ENCODE measurements around the gene POMGNT2. TPM values are rescaled to one million over a fixed set of nuclear protein-coding genes. Genes with fewer than 3 reads are reported as not detected.

Gene POMGNT2
- total RNA-seq, 2 donors from 2014 or later: 28.0 to 33.1 TPM

DNA sequence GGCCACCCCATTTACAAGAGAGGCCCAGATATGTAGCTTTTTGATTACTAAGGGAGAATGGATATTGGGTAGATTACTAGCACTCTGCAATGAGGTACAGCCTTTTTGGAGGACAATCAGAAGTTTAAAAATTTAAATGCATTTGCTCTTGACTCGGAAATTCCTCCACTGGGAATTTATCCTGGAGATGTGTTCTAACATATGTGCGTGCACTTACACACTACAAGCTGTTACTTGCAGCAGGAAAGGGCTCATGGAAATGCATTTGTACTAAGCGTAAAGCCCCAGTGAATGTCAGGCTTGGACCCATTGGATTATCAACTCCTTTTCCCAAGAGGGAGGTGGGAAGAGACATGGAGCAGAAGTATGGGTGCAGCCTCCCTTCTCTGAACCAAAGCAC, 7.8 kb upstream of the POMGNT2 start:
- Histone ChIP-seq H3K4me1 (no peaks in the 10 kb centered on the region), H3K27me3 (no peaks in the 10 kb centered on the region), H3K9me3 (no peaks in the 10 kb centered on the region), H3K36me3 (no peaks in the 10 kb centered on the region), H3K27ac (no peak overlapping the region), H3K4me3 (no peak overlapping the region)
- no peak for DNase-seq (ENCODE audit: low spot score)
- TF ChIP-seq, protein P1, sequence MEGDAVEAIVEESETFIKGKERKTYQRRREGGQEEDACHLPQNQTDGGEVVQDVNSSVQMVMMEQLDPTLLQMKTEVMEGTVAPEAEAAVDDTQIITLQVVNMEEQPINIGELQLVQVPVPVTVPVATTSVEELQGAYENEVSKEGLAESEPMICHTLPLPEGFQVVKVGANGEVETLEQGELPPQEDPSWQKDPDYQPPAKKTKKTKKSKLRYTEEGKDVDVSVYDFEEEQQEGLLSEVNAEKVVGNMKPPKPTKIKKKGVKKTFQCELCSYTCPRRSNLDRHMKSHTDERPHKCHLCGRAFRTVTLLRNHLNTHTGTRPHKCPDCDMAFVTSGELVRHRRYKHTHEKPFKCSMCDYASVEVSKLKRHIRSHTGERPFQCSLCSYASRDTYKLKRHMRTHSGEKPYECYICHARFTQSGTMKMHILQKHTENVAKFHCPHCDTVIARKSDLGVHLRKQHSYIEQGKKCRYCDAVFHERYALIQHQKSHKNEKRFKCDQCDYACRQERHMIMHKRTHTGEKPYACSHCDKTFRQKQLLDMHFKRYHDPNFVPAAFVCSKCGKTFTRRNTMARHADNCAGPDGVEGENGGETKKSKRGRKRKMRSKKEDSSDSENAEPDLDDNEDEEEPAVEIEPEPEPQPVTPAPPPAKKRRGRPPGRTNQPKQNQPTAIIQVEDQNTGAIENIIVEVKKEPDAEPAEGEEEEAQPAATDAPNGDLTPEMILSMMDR (IDR thresholded peaks at IDR 0.05): no peak

DNA sequence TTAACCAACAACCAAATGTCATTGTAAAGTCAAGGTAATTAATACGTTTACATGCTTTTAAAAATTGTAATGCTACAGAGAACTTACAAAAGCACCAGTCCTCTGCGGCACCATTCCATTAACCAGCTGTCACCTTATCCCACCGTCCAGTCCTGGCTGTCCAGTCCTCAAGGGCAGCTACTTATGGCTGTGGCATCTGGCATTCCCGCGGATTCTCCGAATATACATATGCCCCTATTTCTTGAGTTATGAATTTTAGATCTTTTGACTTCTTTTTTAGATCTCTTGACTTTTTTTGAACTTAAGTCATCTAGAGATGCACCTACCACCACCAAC, 382 bp upstream of the POMGNT2 start:
- peak overlapping the region in 1 of 2 donors; percentile 80 for H3K27ac ChIP-seq

DNA sequence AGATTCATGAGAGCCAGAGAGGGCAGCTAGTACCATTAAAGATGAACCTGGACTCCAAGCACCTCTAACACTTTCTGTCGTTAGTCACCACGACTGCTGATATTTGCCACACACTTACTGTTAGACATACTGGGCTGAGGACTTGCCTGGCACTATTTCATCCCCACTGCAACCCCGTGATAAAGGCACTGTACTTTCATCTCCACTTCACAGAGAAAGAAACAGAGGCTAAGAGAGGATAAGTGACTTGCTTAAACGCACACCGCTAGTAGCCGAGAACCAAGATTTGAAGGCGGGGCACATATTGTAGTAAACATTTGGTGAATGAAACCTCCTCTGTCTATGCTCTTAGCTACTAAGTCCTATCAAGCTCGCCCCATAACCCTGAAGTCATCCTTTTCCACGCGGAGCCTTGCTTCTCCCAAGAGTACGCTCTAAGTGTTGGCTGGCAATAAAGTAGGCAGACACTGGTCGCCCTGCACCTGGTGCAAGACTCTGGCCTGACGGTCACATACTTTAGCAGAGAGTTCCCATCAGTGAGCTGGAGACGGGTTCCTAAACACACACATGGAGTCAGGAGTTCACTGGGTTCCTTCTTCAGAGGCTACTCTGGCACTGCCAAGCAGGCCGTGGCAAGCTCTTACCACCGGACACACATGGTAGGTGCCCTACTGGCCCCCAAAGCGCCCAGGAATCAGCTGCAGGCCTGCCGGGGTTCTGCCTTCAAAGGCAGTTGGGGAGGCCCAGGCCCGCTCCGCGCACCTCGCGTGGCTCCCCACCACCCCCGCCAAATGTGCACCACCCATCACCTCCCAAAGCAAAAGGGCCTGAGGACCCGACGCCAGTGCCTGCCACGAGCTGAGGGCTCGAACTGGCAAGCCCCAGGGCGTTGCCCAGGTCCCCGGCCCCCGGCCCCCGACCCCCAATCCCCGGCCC, 951 bp downstream of the POMGNT2 start:
- TF ChIP-seq, protein P1 (IDR thresholded peaks at IDR 0.05): no peak
- H3K27me3 ChIP-seq: no peaks in the 10 kb centered on the region
- no peaks in the 10 kb centered on the region for H3K9me3 ChIP-seq
- no peak for DNase-seq (ENCODE audit: low spot score)
- H3K4me3 ChIP-seq: peak overlapping the region; percentile 96
- peak overlapping the region; percentile 80 to 86 for H3K27ac ChIP-seq
- no peaks in the 10 kb centered on the region for H3K36me3 ChIP-seq
- H3K4me1 ChIP-seq: peaks cover 0 to 40% of the 10 kb centered on the region in 2 donors

More for the DNA sequence above, 382 bp upstream of the POMGNT2 start:
- Histone ChIP-seq H3K36me3 (no peaks in the 10 kb centered on the region), H3K4me1 (peaks cover 0 to 40% of the 10 kb centered on the region in 2 donors), H3K4me3 (peak overlapping the region; percentile 96), H3K27me3 (no peaks in the 10 kb centered on the region), H3K9me3 (no peaks in the 10 kb centered on the region)
- TF ChIP-seq, protein P1 (IDR thresholded peaks at IDR 0.05): no peak
- DNase-seq (ENCODE audit: low spot score): no peak

DNA sequence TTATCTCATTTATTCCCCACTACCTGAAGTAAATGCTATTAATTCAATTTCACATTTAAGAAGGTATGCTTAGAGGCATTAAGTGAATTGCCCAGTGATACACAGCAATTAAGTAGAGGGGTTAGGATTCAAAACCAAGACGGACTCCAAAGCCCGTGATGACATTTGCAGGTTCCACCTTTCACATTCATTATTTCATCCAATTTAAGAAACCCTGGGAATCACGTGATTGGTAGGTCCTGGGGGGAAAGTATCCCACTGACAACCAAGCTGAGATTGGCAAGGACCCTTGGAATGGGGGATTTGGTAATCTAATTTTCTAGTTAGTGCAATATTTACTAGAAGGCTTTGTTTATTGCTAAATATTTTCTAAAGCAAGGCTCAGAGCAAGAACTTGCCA, 1.8 kb downstream of the POMGNT2 start:
- DNase-seq (ENCODE audit: low spot score): no peak
- Histone ChIP-seq H3K4me3 (no peak overlapping the region), H3K27ac (no peak overlapping the region), H3K27me3 (no peaks in the 10 kb centered on the region), H3K9me3 (no peaks in the 10 kb centered on the region), H3K36me3 (no peaks in the 10 kb centered on the region), H3K4me1 (peaks cover 0 to 40% of the 10 kb centered on the region in 2 donors)
- TF ChIP-seq, protein P1 (IDR thresholded peaks at IDR 0.05): no peak

DNA sequence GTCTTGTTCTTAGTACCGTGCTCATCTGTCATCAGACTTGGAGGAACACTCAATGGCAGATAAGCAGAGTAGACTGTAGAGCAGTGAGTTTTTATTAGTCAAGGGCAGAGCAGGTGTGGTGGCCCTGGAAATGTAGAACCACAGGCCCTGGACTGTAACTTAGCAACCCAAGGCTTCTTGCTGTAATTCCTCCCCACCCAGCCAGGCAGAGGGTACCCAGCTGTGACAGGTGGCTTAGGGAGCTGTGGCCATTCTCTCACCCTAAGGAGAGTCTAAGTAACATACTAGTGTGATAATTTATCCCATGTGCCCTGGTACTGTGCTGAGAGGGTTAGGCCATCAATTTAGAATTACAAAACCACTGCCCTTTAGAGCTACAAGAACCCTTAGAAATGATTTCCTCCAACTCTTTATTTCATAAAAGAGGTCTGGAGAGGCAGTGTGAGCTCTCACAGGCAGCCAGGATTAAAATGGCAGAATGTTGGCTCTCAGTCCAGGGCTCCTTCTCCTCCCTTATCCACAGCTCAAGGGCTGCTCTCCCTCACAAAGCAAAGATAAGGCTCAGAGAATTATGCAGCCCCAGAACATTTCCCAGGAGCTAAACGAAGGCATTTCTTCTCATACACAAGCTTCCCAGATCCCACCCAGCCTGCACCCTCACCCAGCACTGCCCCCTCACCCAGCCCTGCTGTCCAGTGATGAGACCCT, 3.0 kb downstream of the POMGNT2 start:
- Histone ChIP-seq H3K9me3 (no peaks in the 10 kb centered on the region), H3K27me3 (no peaks in the 10 kb centered on the region), H3K27ac (peak overlapping the region; percentile 38 to 40), H3K4me3 (no peak overlapping the region), H3K4me1 (peaks cover 0 to 40% of the 10 kb centered on the region in 2 donors), H3K36me3 (no peaks in the 10 kb centered on the region)
- no peak for DNase-seq (ENCODE audit: low spot score)
- TF ChIP-seq, protein P1 (IDR thresholded peaks at IDR 0.05): no peak

Data from right atrium auricular region (tissue), 2 donors.